GM23338 (cell line): ENCODE data around the gene POLE. TPM values are rescaled to one million over a fixed set of nuclear protein-coding genes. Genes with fewer than 3 reads are reported as not detected.

Experiments used
- ATAC-seq: fragments of 200-7000 bp; cut with Tn5 transposase; 3 replicates; pipeline ENCODE4 v1.9.1; 2020
- DNase-seq: peaks from one replicate; pipeline ENCODE4 v3.0.0-alpha.2; 2015; ENCODE audit warnings: low spot score
- H2AFZ ChIP-seq: fragments of 200-600 bp; sonication (generic); 2 replicates; pipeline ENCODE4 v1.8.0; 2016; ENCODE audit warnings: antibody characterized with exemption, mild to moderate bottlenecking, moderate library complexity
- H3F3A ChIP-seq: fragments of 200-600 bp; sonication (generic); replicated peaks from 2 replicates; pipeline ENCODE4 v1.8.0; 2017; ENCODE audit warnings: antibody characterized with exemption, mixed run types, low read depth
- H3K27ac ChIP-seq: fragments of 200-600 bp; sonication (generic); 2 replicates; pipeline ENCODE4 v1.6.1; 2016; ENCODE audit warnings: low read depth
- H3K27me3 ChIP-seq: fragments of 200-600 bp; sonication (generic); 2 replicates; pipeline ENCODE4 v1.8.0; 2016; ENCODE audit warnings: mild to moderate bottlenecking, mixed run types, moderate library complexity; ENCODE audit not compliant: insufficient read depth
- H3K36me3 ChIP-seq: fragments of 200-600 bp; sonication (generic); 2 replicates; pipeline ENCODE4 v1.8.0; 2016; ENCODE audit warnings: mild to moderate bottlenecking; ENCODE audit not compliant: insufficient read depth
- H3K4me1 ChIP-seq: fragments of 200-600 bp; sonication (generic); 2 replicates; pipeline ENCODE4 v1.8.0; 2016; ENCODE audit warnings: mild to moderate bottlenecking, moderate library complexity; ENCODE audit not compliant: insufficient read depth
- H3K4me2 ChIP-seq: fragments of 200-600 bp; sonication (generic); 2 replicates; pipeline ENCODE4 v1.7.1; 2017; ENCODE audit warnings: mixed run types
- H3K4me3 ChIP-seq: fragments of 200-600 bp; sonication (generic); 2 replicates; pipeline ENCODE4 v1.6.1; 2016; ENCODE audit warnings: mixed run types
- H3K79me2 ChIP-seq: fragments of 200-600 bp; sonication (generic); replicated peaks from 2 replicates; pipeline ENCODE4 v1.8.0; 2017; ENCODE audit warnings: mild to moderate bottlenecking; ENCODE audit not compliant: insufficient read depth
- H3K9me2 ChIP-seq: fragments of 200-600 bp; sonication (generic); 2 replicates; pipeline ENCODE4 v1.8.0; 2017; ENCODE audit not compliant: insufficient read depth
- H4K20me1 ChIP-seq: fragments of 200-600 bp; sonication (generic); replicated peaks from 2 replicates; pipeline ENCODE4 v1.8.0; 2017; ENCODE audit warnings: mild to moderate bottlenecking; ENCODE audit not compliant: insufficient read depth
- H3K27ac Mint-ChIP-seq: 2 replicates; pipeline ENCODE4 v1.8.0; 2020; ENCODE audit warnings: inconsistent platforms, mild to moderate bottlenecking, moderate library complexity, mixed read lengths
- H3K27me3 Mint-ChIP-seq: 3 replicates; pipeline ENCODE4 v1.8.0; 2022; ENCODE audit warnings: low read depth, mild to moderate bottlenecking, moderate library complexity, mixed read lengths, inconsistent platforms; ENCODE audit not compliant: insufficient read depth, poor library complexity
- H3K36me3 Mint-ChIP-seq: 3 replicates; pipeline ENCODE4 v1.8.0; 2021; ENCODE audit warnings: low read depth, mild to moderate bottlenecking, inconsistent platforms, moderate library complexity, mixed read lengths
- H3K4me1 Mint-ChIP-seq: 3 replicates; pipeline ENCODE4 v1.8.0; 2020; ENCODE audit warnings: mild to moderate bottlenecking, inconsistent platforms, mixed read lengths
- H3K4me3 Mint-ChIP-seq: 3 replicates; pipeline ENCODE4 v1.8.0; 2021; ENCODE audit warnings: moderate library complexity, mild to moderate bottlenecking, inconsistent platforms, mixed read lengths
- H3K9me3 Mint-ChIP-seq: 3 replicates; pipeline ENCODE4 v1.8.0; 2020; ENCODE audit warnings: moderate library complexity, mild to moderate bottlenecking, inconsistent platforms, mixed read lengths
- CREB1 ChIP-seq: fragments of 250-450 bp; sonication (Bioruptor Pico); IDR thresholded peaks from 2 replicates; pipeline ENCODE4 v1.5.0; 2020; ENCODE audit warnings: low read depth, mild to moderate bottlenecking, moderate library complexity
- CTCF ChIP-seq, 2 experiments: fragments of 200-600 bp in 1 of 2; sonication (generic) in 1 of 2; conservative IDR thresholded peaks; 2 replicates each; pipeline versions ENCODE4 v1.5.1 to v1.6.1; 2016 to 2017; ENCODE audit warnings: antibody characterized with exemption in 2 of 2, low read depth in 2 of 2, mild to moderate bottlenecking in 2 of 2, moderate library complexity in 1 of 2
- EZH2 ChIP-seq: fragments of 200-600 bp; sonication (generic); IDR thresholded peaks from one replicate; pipeline ENCODE4 v1.8.0; 2017; ENCODE audit warnings: antibody characterized with exemption, mild to moderate bottlenecking, low read depth; ENCODE audit not compliant: unreplicated experiment
- EZH2phosphoT487 ChIP-seq: fragments of 200-600 bp; sonication (generic); IDR thresholded peaks from one replicate; pipeline ENCODE4 v1.8.1; 2018; ENCODE audit warnings: antibody characterized with exemption; ENCODE audit not compliant: unreplicated experiment
- JUNB ChIP-seq: IDR thresholded peaks from one replicate; pipeline ENCODE4 v1.6.1; 2016; ENCODE audit warnings: antibody characterized with exemption; ENCODE audit not compliant: unreplicated experiment
- NANOG ChIP-seq: IDR thresholded peaks from 2 replicates; pipeline ENCODE4 v1.6.1; 2016; ENCODE audit warnings: antibody characterized with exemption, borderline replicate concordance
- POLR2AphosphoS5 ChIP-seq: IDR thresholded peaks from 2 replicates; pipeline ENCODE4 v1.6.1; 2016; ENCODE audit warnings: antibody characterized with exemption, low read depth
- REST ChIP-seq: IDR thresholded peaks from one replicate; pipeline ENCODE4 v1.6.1; 2018; ENCODE audit warnings: antibody characterized with exemption; ENCODE audit not compliant: unreplicated experiment
- STAT1 ChIP-seq: IDR thresholded peaks from one replicate; pipeline ENCODE4 v1.6.1; 2016; ENCODE audit warnings: antibody characterized with exemption; ENCODE audit not compliant: unreplicated experiment
- ZNF114 ChIP-seq: fragments of 250-450 bp; sonication (Bioruptor Pico); IDR thresholded peaks from 2 replicates; pipeline ENCODE4 v1.5.0; 2020; ENCODE audit warnings: mild to moderate bottlenecking, moderate library complexity
- ZNF331 ChIP-seq: fragments of 250-450 bp; sonication (Bioruptor Pico); IDR thresholded peaks from 2 replicates; pipeline ENCODE4 v1.5.0; 2020; ENCODE audit warnings: low read depth, mild to moderate bottlenecking, moderate library complexity
- polyA plus RNA-seq: library from polyadenylated mRNA; unstranded; fragments of >200 nt; fragmentation: Nextera tagmentation; extraction: Ambion mirVana; gene quantifications from 2 replicates; pipeline ENCODE4 v1.2.1, GENCODE V29; 2016
- total RNA-seq: library from RNA; depleted of rRNA; stranded (reverse); fragments of >200 nt; shearing (Covaris generic); gene quantifications from 2 replicates; pipeline ENCODE4 v1.2.3, GENCODE V29; 2014
- TF ChIP-seq, protein P1 (sequence below): IDR thresholded peaks from 2 replicates; pipeline ENCODE4 v1.6.1; 2016; ENCODE audit warnings: antibody characterized with exemption
- TF ChIP-seq, protein P2 (sequence below): fragments of 250-450 bp; sonication (Bioruptor Pico); IDR thresholded peaks from 2 replicates; pipeline ENCODE4 v1.5.0; 2020; ENCODE audit warnings: mild to moderate bottlenecking, moderate library complexity

POLE gene
- total and polyA plus RNA-seq, 2 experiments from 2014 or later = 33.6 to 125 TPM

DNA sequence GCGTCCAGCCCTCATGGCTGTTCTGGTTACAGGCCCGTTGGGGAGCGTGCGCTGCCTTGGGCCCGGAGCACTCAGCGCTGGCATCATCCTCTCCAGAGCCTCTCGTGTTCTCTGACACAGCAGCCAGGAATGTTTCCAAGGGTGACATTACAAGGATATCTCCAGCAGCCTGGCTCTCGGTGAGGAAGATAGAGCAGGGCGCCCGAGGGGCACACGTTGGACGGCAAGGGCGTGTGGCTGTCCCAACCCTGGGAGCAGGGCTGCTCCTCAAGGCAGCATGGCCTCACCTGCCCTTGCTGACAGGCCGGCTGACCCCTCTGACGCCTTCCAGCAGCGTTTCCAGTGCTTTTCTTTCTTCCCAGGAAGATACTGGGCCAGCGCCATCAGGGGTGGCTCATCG, 91.1 kb downstream of the POLE start:
- no peaks in the 10 kb centered on the region for H3K36me3 ChIP-seq
- H3K4me3 ChIP-seq = no peak overlapping the region
- peaks cover 26% of the 10 kb centered on the region for H3F3A ChIP-seq
- peaks cover 10% of the 10 kb centered on the region for H3K4me1 Mint-ChIP-seq
- TF ChIP-seq, protein P1, sequence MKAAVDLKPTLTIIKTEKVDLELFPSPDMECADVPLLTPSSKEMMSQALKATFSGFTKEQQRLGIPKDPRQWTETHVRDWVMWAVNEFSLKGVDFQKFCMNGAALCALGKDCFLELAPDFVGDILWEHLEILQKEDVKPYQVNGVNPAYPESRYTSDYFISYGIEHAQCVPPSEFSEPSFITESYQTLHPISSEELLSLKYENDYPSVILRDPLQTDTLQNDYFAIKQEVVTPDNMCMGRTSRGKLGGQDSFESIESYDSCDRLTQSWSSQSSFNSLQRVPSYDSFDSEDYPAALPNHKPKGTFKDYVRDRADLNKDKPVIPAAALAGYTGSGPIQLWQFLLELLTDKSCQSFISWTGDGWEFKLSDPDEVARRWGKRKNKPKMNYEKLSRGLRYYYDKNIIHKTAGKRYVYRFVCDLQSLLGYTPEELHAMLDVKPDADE = no peak
- TF ChIP-seq POLR2AphosphoS5 (no peak), JUNB (no peak), CREB1 (CRISPR knock-in tag) (no peak), ZNF331 (CRISPR knock-in tag) (no peak), NANOG (no peak), REST (no peak), CTCF (conservative IDR thresholded peaks at IDR 0.05; ENCODE audit: low read depth in 2 of 2) (no peak), ZNF114 (CRISPR knock-in tag) (no peak), STAT1 (no peak), EZH2 (no peak), EZH2phosphoT487 (no peak)
- TF ChIP-seq, protein P2, sequence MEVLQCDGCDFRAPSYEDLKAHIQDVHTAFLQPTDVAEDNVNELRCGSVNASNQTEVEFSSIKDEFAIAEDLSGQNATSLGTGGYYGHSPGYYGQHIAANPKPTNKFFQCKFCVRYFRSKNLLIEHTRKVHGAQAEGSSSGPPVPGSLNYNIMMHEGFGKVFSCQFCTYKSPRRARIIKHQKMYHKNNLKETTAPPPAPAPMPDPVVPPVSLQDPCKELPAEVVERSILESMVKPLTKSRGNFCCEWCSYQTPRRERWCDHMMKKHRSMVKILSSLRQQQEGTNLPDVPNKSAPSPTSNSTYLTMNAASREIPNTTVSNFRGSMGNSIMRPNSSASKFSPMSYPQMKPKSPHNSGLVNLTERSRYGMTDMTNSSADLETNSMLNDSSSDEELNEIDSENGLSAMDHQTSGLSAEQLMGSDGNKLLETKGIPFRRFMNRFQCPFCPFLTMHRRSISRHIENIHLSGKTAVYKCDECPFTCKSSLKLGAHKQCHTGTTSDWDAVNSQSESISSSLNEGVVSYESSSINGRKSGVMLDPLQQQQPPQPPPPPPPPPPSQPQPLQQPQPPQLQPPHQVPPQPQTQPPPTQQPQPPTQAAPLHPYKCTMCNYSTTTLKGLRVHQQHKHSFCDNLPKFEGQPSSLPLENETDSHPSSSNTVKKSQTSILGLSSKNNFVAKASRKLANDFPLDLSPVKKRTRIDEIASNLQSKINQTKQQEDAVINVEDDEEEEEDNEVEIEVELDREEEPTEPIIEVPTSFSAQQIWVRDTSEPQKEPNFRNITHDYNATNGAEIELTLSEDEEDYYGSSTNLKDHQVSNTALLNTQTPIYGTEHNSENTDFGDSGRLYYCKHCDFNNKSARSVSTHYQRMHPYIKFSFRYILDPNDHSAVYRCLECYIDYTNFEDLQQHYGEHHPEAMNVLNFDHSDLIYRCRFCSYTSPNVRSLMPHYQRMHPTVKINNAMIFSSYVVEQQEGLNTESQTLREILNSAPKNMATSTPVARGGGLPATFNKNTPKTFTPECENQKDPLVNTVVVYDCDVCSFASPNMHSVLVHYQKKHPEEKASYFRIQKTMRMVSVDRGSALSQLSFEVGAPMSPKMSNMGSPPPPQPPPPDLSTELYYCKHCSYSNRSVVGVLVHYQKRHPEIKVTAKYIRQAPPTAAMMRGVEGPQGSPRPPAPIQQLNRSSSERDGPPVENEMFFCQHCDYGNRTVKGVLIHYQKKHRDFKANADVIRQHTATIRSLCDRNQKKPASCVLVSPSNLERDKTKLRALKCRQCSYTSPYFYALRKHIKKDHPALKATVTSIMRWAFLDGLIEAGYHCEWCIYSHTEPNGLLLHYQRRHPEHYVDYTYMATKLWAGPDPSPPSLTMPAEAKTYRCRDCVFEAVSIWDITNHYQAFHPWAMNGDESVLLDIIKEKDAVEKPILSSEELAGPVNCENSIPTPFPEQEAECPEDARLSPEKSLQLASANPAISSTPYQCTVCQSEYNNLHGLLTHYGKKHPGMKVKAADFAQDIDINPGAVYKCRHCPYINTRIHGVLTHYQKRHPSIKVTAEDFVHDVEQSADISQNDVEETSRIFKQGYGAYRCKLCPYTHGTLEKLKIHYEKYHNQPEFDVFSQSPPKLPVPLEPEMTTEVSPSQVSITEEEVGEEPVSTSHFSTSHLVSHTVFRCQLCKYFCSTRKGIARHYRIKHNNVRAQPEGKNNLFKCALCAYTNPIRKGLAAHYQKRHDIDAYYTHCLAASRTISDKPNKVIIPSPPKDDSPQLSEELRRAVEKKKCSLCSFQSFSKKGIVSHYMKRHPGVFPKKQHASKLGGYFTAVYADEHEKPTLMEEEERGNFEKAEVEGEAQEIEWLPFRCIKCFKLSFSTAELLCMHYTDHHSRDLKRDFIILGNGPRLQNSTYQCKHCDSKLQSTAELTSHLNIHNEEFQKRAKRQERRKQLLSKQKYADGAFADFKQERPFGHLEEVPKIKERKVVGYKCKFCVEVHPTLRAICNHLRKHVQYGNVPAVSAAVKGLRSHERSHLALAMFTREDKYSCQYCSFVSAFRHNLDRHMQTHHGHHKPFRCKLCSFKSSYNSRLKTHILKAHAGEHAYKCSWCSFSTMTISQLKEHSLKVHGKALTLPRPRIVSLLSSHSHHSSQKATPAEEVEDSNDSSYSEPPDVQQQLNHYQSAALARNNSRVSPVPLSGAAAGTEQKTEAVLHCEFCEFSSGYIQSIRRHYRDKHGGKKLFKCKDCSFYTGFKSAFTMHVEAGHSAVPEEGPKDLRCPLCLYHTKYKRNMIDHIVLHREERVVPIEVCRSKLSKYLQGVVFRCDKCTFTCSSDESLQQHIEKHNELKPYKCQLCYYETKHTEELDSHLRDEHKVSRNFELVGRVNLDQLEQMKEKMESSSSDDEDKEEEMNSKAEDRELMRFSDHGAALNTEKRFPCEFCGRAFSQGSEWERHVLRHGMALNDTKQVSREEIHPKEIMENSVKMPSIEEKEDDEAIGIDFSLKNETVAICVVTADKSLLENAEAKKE (CRISPR knock-in tag) = no peak
- H3K4me2 ChIP-seq = no peak overlapping the region
- DNase-seq (no peak), ATAC-seq (no peak)
- H3K9me2 ChIP-seq = no peaks in the 10 kb centered on the region
- peaks cover 3% of the 10 kb centered on the region; the same call in 1 of the 2 replicates for H3K4me1 ChIP-seq
- no peak overlapping the region for H2AFZ ChIP-seq
- H3K27me3 ChIP-seq = peaks cover 75% of the 10 kb centered on the region
- H3K9me3 Mint-ChIP-seq = peaks cover 12% of the 10 kb centered on the region
- no peaks in the 10 kb centered on the region; the same call in 2 of the 3 replicates for H3K36me3 Mint-ChIP-seq
- H3K79me2 ChIP-seq = no peaks in the 10 kb centered on the region
- no peaks in the 10 kb centered on the region for H4K20me1 ChIP-seq
- H3K27ac Mint-ChIP-seq = no peak overlapping the region
- peaks cover 80% of the 10 kb centered on the region for H3K27me3 Mint-ChIP-seq
- no peak overlapping the region for H3K27ac ChIP-seq
- no peak overlapping the region for H3K4me3 Mint-ChIP-seq
